Body of pancreas (tissue), 4 donors: ENCODE results near the gene FAM25A. TPM values are rescaled to one million over a fixed set of nuclear protein-coding genes. Genes with fewer than 3 reads are reported as not detected.
"Not testable (repeated sequence)": the region's sequence is repeated elsewhere in the genome, so short reads cannot be mapped to it uniquely, and the experiment has no call there.

Source experiments
- ATAC-seq: fragments of 150-250 bp; one replicate; pipeline ENCODE4 v1.9.1; 2016
- DNase-seq, 4 donors: peaks; one replicate each; pipeline ENCODE4 v3.0.0-alpha.2; 2019
- H3K27ac ChIP-seq, 4 donors: fragments of 200-600 bp; sonication (generic); 1 replicate in 3 of 4; 2 replicates in 1 of 4; pipeline versions ENCODE4 v1.5.1 to v1.6.1; 2016 to 2019; ENCODE audit warnings: mild to moderate bottlenecking in 1 of 4, mixed read lengths in 1 of 4, moderate library complexity in 1 of 4
- H3K27me3 ChIP-seq, 2 donors: fragments of 200-600 bp; sonication (generic); one replicate each; pipeline ENCODE4 v1.6.0; 2016; ENCODE audit warnings: mild to moderate bottlenecking in 1 of 2
- H3K36me3 ChIP-seq, 2 donors: fragments of 200-600 bp; sonication (generic); replicated peaks in 1 of 2; 2 replicates each; pipeline ENCODE4 v1.5.1; 2016; ENCODE audit warnings: low read depth in 2 of 2; ENCODE audit not compliant: insufficient read depth in 1 of 2
- H3K4me1 ChIP-seq: fragments of 200-600 bp; sonication (generic); one replicate; pipeline ENCODE4 v1.6.0; 2016
- H3K4me3 ChIP-seq, 2 donors: fragments of 200-600 bp; sonication (generic); 1 replicate in 1 of 2; 2 replicates in 1 of 2; pipeline ENCODE4 v1.5.1; 2016 to 2019
- H3K9me3 ChIP-seq, 3 donors: fragments of 200-600 bp; sonication (generic); 1 replicate in 2 of 3; 2 replicates in 1 of 3; pipeline ENCODE4 v1.5.1; 2016
- CTCF ChIP-seq, 7 experiments: fragments of 450-650 bp in 4 of 7; fragments of 200-600 bp in 3 of 7; sonication (generic) in 3 of 7; IDR thresholded peaks; one replicate each; pipeline ENCODE4 v1.5.1; 2016 to 2019; ENCODE audit warnings: antibody characterized with exemption in 7 of 7
- POLR2A ChIP-seq, 3 donors: fragments of 450-650 bp; IDR thresholded peaks; one replicate each; pipeline ENCODE4 v1.6.1; 2016; ENCODE audit warnings: antibody characterized with exemption in 3 of 3, mild to moderate bottlenecking in 2 of 3
- WGBS, 2 donors: methylation state at CpG; one replicate each; pipeline ENCODE4 v1.1.5; 2017; 5-methylcytosine and 5-hydroxymethylcytosine counted together
- intact Hi-C: fragments of 100-400 bp; cut with DNase I; formaldehyde crosslinking; loops from one replicate; pipeline ENCODE4 v1.15.1; 2023
- total RNA-seq, 2 donors: library from RNA; depleted of rRNA; stranded (reverse); fragments of >200 nt; gene quantifications; one replicate each; pipeline ENCODE4 v1.1.0, GENCODE V29; 2016

Gene FAM25A
- total RNA-seq, 2 donors from 2014 or later = not detected

GRCh38 chr10:86988520-86988919 lies 31.6 kb upstream of the FAM25A start:
- Histone ChIP-seq H3K4me3 (no peak overlapping the region), H3K27me3 (no peaks in the 10 kb centered on the region), H3K4me1 (no peaks in the 10 kb centered on the region), H3K36me3 (no peaks in the 10 kb centered on the region), H3K27ac (no peak overlapping the region), H3K9me3 (no peaks in the 10 kb centered on the region)
- WGBS, 2 donors = 76 to 83% methylated on average over 1 of the region's 1 CpG
- DNase-seq (no peak), ATAC-seq (no peak)
- intact Hi-C loops = no loop called here
- no peak for TF ChIP-seq POLR2A (IDR thresholded peaks at IDR 0.05)
- TF ChIP-seq CTCF (IDR thresholded peaks at IDR 0.05) = no peak

- 76 to 78% methylated on average over 12 of the region's 12 CpGs for WGBS, 2 donors
- H3K36me3 ChIP-seq, intact Hi-C loops, ATAC-seq, H3K27ac ChIP-seq, H3K4me3 ChIP-seq, DNase-seq, H3K27me3 ChIP-seq, H3K4me1 ChIP-seq, H3K9me3 ChIP-seq: not testable (repeated sequence)
These were observed 28.7 kb upstream of the FAM25A start for GRCh38 chr10:86991362-86991761.

- no peak overlapping the region for H3K27ac ChIP-seq
- no peak for TF ChIP-seq POLR2A (IDR thresholded peaks at IDR 0.05)
- no peak for TF ChIP-seq CTCF (IDR thresholded peaks at IDR 0.05)
- H3K4me3 ChIP-seq = no peak overlapping the region
- H3K36me3 ChIP-seq = no peaks in the 10 kb centered on the region
- H3K9me3 ChIP-seq = no peaks in the 10 kb centered on the region
- intact Hi-C loops = no loop called here
- no peak for ATAC-seq
- H3K4me1 ChIP-seq = no peaks in the 10 kb centered on the region
- DNase-seq = no peak
- no peaks in the 10 kb centered on the region for H3K27me3 ChIP-seq
These were observed 27.6 kb upstream of the FAM25A start for GRCh38 chr10:86992456-86992855.

- H3K4me3 ChIP-seq = no peak overlapping the region
- ATAC-seq = no peak
- no peaks in the 10 kb centered on the region for H3K9me3 ChIP-seq
- DNase-seq = no peak
- intact Hi-C loops = no loop called here
- no peaks in the 10 kb centered on the region for H3K27me3 ChIP-seq
- H3K4me1 ChIP-seq = no peaks in the 10 kb centered on the region
- WGBS, 2 donors = 57 to 61% methylated on average over 2 of the region's 2 CpGs
- H3K27ac ChIP-seq = no peak overlapping the region
- no peaks in the 10 kb centered on the region for H3K36me3 ChIP-seq
- TF ChIP-seq CTCF (IDR thresholded peaks at IDR 0.05) (no peak), POLR2A (IDR thresholded peaks at IDR 0.05) (no peak)
These were observed 27.2 kb upstream of the FAM25A start for GRCh38 chr10:86992929-86993328.

- H3K4me1 ChIP-seq, H3K9me3 ChIP-seq, H3K27me3 ChIP-seq, H3K36me3 ChIP-seq, intact Hi-C loops, H3K4me3 ChIP-seq, ATAC-seq, H3K27ac ChIP-seq: not testable (repeated sequence)
- 66 to 79% methylated on average over 6 of the region's 6 CpGs for WGBS, 2 donors
- peak in 1 of 4 donors; percentile 21 for DNase-seq
These were observed 20.2 kb upstream of the FAM25A start for GRCh38 chr10:86999802-87000403.

GRCh38 chr10:87000491-87000890 lies 19.6 kb upstream of the FAM25A start:
- Histone ChIP-seq H3K27ac (no peak overlapping the region), H3K9me3 (no peaks in the 10 kb centered on the region), H3K4me3 (no peak overlapping the region), H3K36me3 (no peaks in the 10 kb centered on the region), H3K4me1 (no peaks in the 10 kb centered on the region), H3K27me3 (no peaks in the 10 kb centered on the region)
- intact Hi-C loops = no loop called here
- ATAC-seq = no peak
- TF ChIP-seq POLR2A (IDR thresholded peaks at IDR 0.05) = no peak
- TF ChIP-seq CTCF (IDR thresholded peaks at IDR 0.05) = no peak
- no peak for DNase-seq
- WGBS, 2 donors = 63 to 64% methylated on average over 3 of the region's 3 CpGs

- DNase-seq, H3K36me3 ChIP-seq, H3K27me3 ChIP-seq, intact Hi-C loops, H3K27ac ChIP-seq, ATAC-seq, H3K9me3 ChIP-seq, H3K4me3 ChIP-seq, H3K4me1 ChIP-seq: not testable (repeated sequence)
- WGBS, 2 donors = 0% methylated on average over 1 of the region's 1 CpG
These were observed 13.0 kb upstream of the FAM25A start for GRCh38 chr10:87007124-87007523.

- intact Hi-C loops, H3K4me1 ChIP-seq, H3K9me3 ChIP-seq, H3K27me3 ChIP-seq, ATAC-seq, H3K36me3 ChIP-seq, H3K27ac ChIP-seq, DNase-seq, H3K4me3 ChIP-seq: not testable (repeated sequence)
- 51 to 55% methylated on average over 3 to 6 of the region's 6 CpGs for WGBS, 2 donors
These were observed 12.4 kb upstream of the FAM25A start for GRCh38 chr10:87007674-87008073.
